ENCODE results near the gene RUNX2.

Gene RUNX2

GRCh38 chr6:45691426-45691825, 363.3 kb downstream of the RUNX2 start:
- TF ChIP-seq ZNF664 (tag by site-specific recombination; IDR thresholded peaks at IDR 0.05) (no peak), ZNF623 (tag by site-specific recombination; IDR thresholded peaks at IDR 0.05) (no peak), OSR2 (tag by site-specific recombination; IDR thresholded peaks at IDR 0.05) (no peak), ZSCAN5A (tag by site-specific recombination; IDR thresholded peaks at IDR 0.05) (no peak), ZNF324 (tag by site-specific recombination; IDR thresholded peaks at IDR 0.05) (no peak), ZNF2 (tag by site-specific recombination; IDR thresholded peaks at IDR 0.05) (no peak), ZBTB1 (tag by site-specific recombination; IDR thresholded peaks at IDR 0.05) (no peak), ZFP37 (tag by site-specific recombination; IDR thresholded peaks at IDR 0.05) (no peak), ZNF777 (tag by site-specific recombination; IDR thresholded peaks at IDR 0.05; ENCODE audit: borderline replicate concordance) (no peak), ZNF792 (tag by site-specific recombination; IDR thresholded peaks at IDR 0.05) (no peak), RBAK (tag by site-specific recombination; IDR thresholded peaks at IDR 0.05) (no peak)
- ChIA-PET POLR2A (no interaction called here), CTCF (interaction anchor here (0.6 to 1.1 kb wide), 2 partner anchors 23 to 109 kb away, joined by 3 to 7 read pairs; no protein-coding TSS in a partner anchor)
- no peak overlapping the region for H3K4me3 ChIP-seq (ENCODE audit: low read depth, low read length)
- H3K9me3 ChIP-seq (ENCODE audit: control insufficient read depth, insufficient read depth, low read depth, low read length) = no peaks in the 10 kb centered on the region
- H3K4me1 ChIP-seq (ENCODE audit: control insufficient read depth, insufficient read depth, low read length) = no peaks in the 10 kb centered on the region
- no peak overlapping the region for H3K27ac ChIP-seq (ENCODE audit: extremely low read depth, low read depth, low read length)
- no peaks in the 10 kb centered on the region for H3K36me3 ChIP-seq (ENCODE audit: control insufficient read depth in 2 of 2, insufficient read depth in 1 of 2, low read length in 2 of 2)

GRCh38 chr6:45692021-45692420, 363.9 kb downstream of the RUNX2 start:
- Histone ChIP-seq H3K36me3 (ENCODE audit: control insufficient read depth in 2 of 2, insufficient read depth in 1 of 2, low read length in 2 of 2) (no peaks in the 10 kb centered on the region), H3K4me3 (ENCODE audit: low read depth, low read length) (no peak overlapping the region), H3K27ac (ENCODE audit: extremely low read depth, low read depth, low read length) (no peak overlapping the region), H3K9me3 (ENCODE audit: control insufficient read depth, insufficient read depth, low read depth, low read length) (no peaks in the 10 kb centered on the region), H3K4me1 (ENCODE audit: control insufficient read depth, insufficient read depth, low read length) (no peaks in the 10 kb centered on the region)
- TF ChIP-seq ZSCAN18 (tag by site-specific recombination; IDR thresholded peaks at IDR 0.05) (no peak), ZNF354C (tag by site-specific recombination; IDR thresholded peaks at IDR 0.05; ENCODE audit: borderline replicate concordance, low read depth) (no peak), ZNF202 (tag by site-specific recombination; IDR thresholded peaks at IDR 0.05; ENCODE audit: borderline replicate concordance) (no peak), ZNF26 (tag by site-specific recombination; IDR thresholded peaks at IDR 0.05) (no peak)
- POLR2A ChIA-PET = no interaction called here
- CTCF ChIA-PET = interaction anchor here (0.6 kb wide), 1 partner anchor 109 kb away, joined by 3 read pairs; no protein-coding TSS in a partner anchor

GRCh38 chr6:45696738-45697137, 368.6 kb downstream of the RUNX2 start:
- H3K27ac ChIP-seq (ENCODE audit: extremely low read depth, low read depth, low read length) = no peak overlapping the region
- CTCF ChIA-PET = interaction anchor here (1.0 to 2.3 kb wide), 2 partner anchors 10 to 18 kb away, joined by 3 to 9 read pairs; no protein-coding TSS in a partner anchor
- POLR2A ChIA-PET = no interaction called here

More at GRCh38 chr6:45696738-45697137, 368.6 kb downstream of the RUNX2 start:
- no peaks in the 10 kb centered on the region for H3K4me1 ChIP-seq (ENCODE audit: control insufficient read depth, insufficient read depth, low read length)
- H3K4me3 ChIP-seq (ENCODE audit: low read depth, low read length) = no peak overlapping the region
- no peaks in the 10 kb centered on the region for H3K9me3 ChIP-seq (ENCODE audit: control insufficient read depth, insufficient read depth, low read depth, low read length)
- no peaks in the 10 kb centered on the region for H3K36me3 ChIP-seq (ENCODE audit: control insufficient read depth in 2 of 2, insufficient read depth in 1 of 2, low read length in 2 of 2)
- TF ChIP-seq ZNF350 (tag by site-specific recombination; IDR thresholded peaks at IDR 0.05) (no peak), ZNF521 (tag by site-specific recombination; IDR thresholded peaks at IDR 0.05) (no peak), ZNF175 (tag by site-specific recombination; IDR thresholded peaks at IDR 0.05) (no peak), SCRT2 (tag by site-specific recombination; IDR thresholded peaks at IDR 0.05) (no peak), ZNF513 (tag by site-specific recombination; IDR thresholded peaks at IDR 0.05) (no peak), WT1 (tag by site-specific recombination; IDR thresholded peaks at IDR 0.05) (no peak), ZNF248 (tag by site-specific recombination; IDR thresholded peaks at IDR 0.05) (no peak), ZNF843 (tag by site-specific recombination; IDR thresholded peaks at IDR 0.05) (no peak), ZBTB8A (tag by site-specific recombination; IDR thresholded peaks at IDR 0.05) (no peak), ZNF354C (tag by site-specific recombination; IDR thresholded peaks at IDR 0.05; ENCODE audit: borderline replicate concordance, low read depth) (no peak), ZNF266 (tag by site-specific recombination; IDR thresholded peaks at IDR 0.05; ENCODE audit: low read depth) (no peak), PBX3 (CRISPR knock-in tag; IDR thresholded peaks at IDR 0.05) (no peak)
